ENCODE data around the gene UBE2L3. TPM values are rescaled to one million over a fixed set of nuclear protein-coding genes. Genes with fewer than 3 reads are reported as not detected.
"Not testable (repeated sequence)": the region's sequence is repeated elsewhere in the genome, so short reads cannot be mapped to it uniquely, and the experiment has no call there.

UBE2L3 gene
- total RNA-seq, 2 experiments from 2014 or later = 57.3 to 75.5 TPM

GRCh38 chr22:21573750-21574494 is 6.4 kb downstream of the UBE2L3 start:
- intact Hi-C loops (cut with DNase I, micrococcal nuclease) = no loop called here
- Mint-ChIP-seq H3K4me3 (no peak overlapping the region), H3K36me3 (ENCODE audit: low read depth) (peaks cover 28% of the 10 kb centered on the region), H3K9me3 (ENCODE audit: low read depth) (no peaks in the 10 kb centered on the region), H3K4me1 (peaks cover 75% of the 10 kb centered on the region), H3K27me3 (no peaks in the 10 kb centered on the region), H3K27ac (peak overlapping the region; percentile 48)
- ChIA-PET POLR2A (no interaction called here), CTCF (interaction anchor here (1.1 to 2.8 kb wide), 5 partner anchors 15 to 73 kb away, joined by 3 to 9 read pairs (median 5); no protein-coding TSS in a partner anchor)
- DNase-seq (no peak), ATAC-seq (no peak)

- H3K27me3 Mint-ChIP-seq = no peaks in the 10 kb centered on the region
- intact Hi-C loops (cut with DNase I, micrococcal nuclease) = no loop called here
- H3K27ac Mint-ChIP-seq = no peak overlapping the region
- H3K4me1 Mint-ChIP-seq = peaks cover 55% of the 10 kb centered on the region
- DNase-seq = no peak
- no peaks in the 10 kb centered on the region for H3K9me3 Mint-ChIP-seq (ENCODE audit: low read depth)
- peaks cover 12% of the 10 kb centered on the region for H3K36me3 Mint-ChIP-seq (ENCODE audit: low read depth)
- ATAC-seq = no peak
- CTCF ChIA-PET = interaction anchor here (0.7 to 1.9 kb wide), 5 partner anchors 8 to 288 kb away, joined by 3 to 6 read pairs (median 4); no protein-coding TSS in a partner anchor
- no peak overlapping the region for H3K4me3 Mint-ChIP-seq
- POLR2A ChIA-PET = interaction anchor here (0.9 kb wide), 1 partner anchor 8 kb away, joined by 4 read pairs; no protein-coding TSS in a partner anchor
These were observed 11.9 kb downstream of the UBE2L3 start for GRCh38 chr22:21579474-21579851.

GRCh38 chr22:21580623-21581007 is 13.1 kb downstream of the UBE2L3 start:
- peaks cover 16% of the 10 kb centered on the region for H3K36me3 Mint-ChIP-seq (ENCODE audit: low read depth)
- H3K27ac Mint-ChIP-seq; CTCF ChIA-PET; H3K9me3 Mint-ChIP-seq (ENCODE audit: low read depth); ATAC-seq; H3K27me3 Mint-ChIP-seq; DNase-seq; H3K4me3 Mint-ChIP-seq; POLR2A ChIA-PET: not testable (repeated sequence)
- intact Hi-C loops (cut with DNase I, micrococcal nuclease) = loop anchor here in 1 of 2 experiments (10.0 kb wide), 1 partner anchor 284 kb away; the partner anchor contains the start of gene MAPK1
- peaks cover 61% of the 10 kb centered on the region for H3K4me1 Mint-ChIP-seq

- DNase-seq; H3K27me3 Mint-ChIP-seq; H3K27ac Mint-ChIP-seq; H3K9me3 Mint-ChIP-seq (ENCODE audit: low read depth); POLR2A ChIA-PET; CTCF ChIA-PET; ATAC-seq; H3K4me3 Mint-ChIP-seq: not testable (repeated sequence)
- Mint-ChIP-seq H3K4me1 (peaks cover 60% of the 10 kb centered on the region), H3K36me3 (ENCODE audit: low read depth) (peaks cover 18% of the 10 kb centered on the region)
- intact Hi-C loops (cut with DNase I, micrococcal nuclease) = loop anchor here in 1 of 2 experiments (10.0 kb wide), 1 partner anchor 284 kb away; the partner anchor contains the start of gene MAPK1
These were observed 13.6 kb downstream of the UBE2L3 start for GRCh38 chr22:21581009-21581713.

- no peaks in the 10 kb centered on the region for H3K27me3 Mint-ChIP-seq
- intact Hi-C loops (cut with DNase I, micrococcal nuclease) = loop anchor here in 1 of 2 experiments (10.0 kb wide), 1 partner anchor 282 kb away; the partner anchor contains the start of gene MAPK1
- peak overlapping the region; percentile 80 for H3K27ac Mint-ChIP-seq
- ATAC-seq (peak; percentile 34), DNase-seq (no peak)
- no peak overlapping the region for H3K4me3 Mint-ChIP-seq
- POLR2A ChIA-PET = no interaction called here
- H3K36me3 Mint-ChIP-seq (ENCODE audit: low read depth) = peaks cover 11% of the 10 kb centered on the region
- no peaks in the 10 kb centered on the region for H3K9me3 Mint-ChIP-seq (ENCODE audit: low read depth)
- CTCF ChIA-PET = interaction anchor here (1.1 kb wide), 1 partner anchor 10 kb away, joined by 3 read pairs; no protein-coding TSS in a partner anchor
- H3K4me1 Mint-ChIP-seq = peaks cover 64% of the 10 kb centered on the region
These were observed 15.6 kb downstream of the UBE2L3 start for GRCh38 chr22:21582801-21583740.

GRCh38 chr22:21585389-21585788 is 17.9 kb downstream of the UBE2L3 start:
- intact Hi-C loops (cut with DNase I, micrococcal nuclease) = loop anchor here (5.0 to 10.0 kb wide), 4 partner anchors 42 to 1468 kb away; partner anchors contain the start of genes MAPK1 (in 1 of the 2), RANBP1 (in 1 of the 2), SDF2L1 (in 1 of the 2) and TRMT2A (in 1 of the 2)
- no peak for DNase-seq
- CTCF ChIA-PET = interaction anchor here (0.7 to 1.3 kb wide), 2 partner anchors 10 to 1071 kb away, joined by 3 read pairs; no protein-coding TSS in a partner anchor
- peaks cover 15% of the 10 kb centered on the region for H3K36me3 Mint-ChIP-seq (ENCODE audit: low read depth)
- no peak for ATAC-seq
- no peak overlapping the region for H3K27ac Mint-ChIP-seq
- peaks cover 62% of the 10 kb centered on the region for H3K4me1 Mint-ChIP-seq
- POLR2A ChIA-PET = no interaction called here
- no peak overlapping the region for H3K4me3 Mint-ChIP-seq
- no peaks in the 10 kb centered on the region for H3K27me3 Mint-ChIP-seq
- no peaks in the 10 kb centered on the region for H3K9me3 Mint-ChIP-seq (ENCODE audit: low read depth)

GRCh38 chr22:21587803-21588611 is 20.5 kb downstream of the UBE2L3 start:
- POLR2A ChIA-PET = interaction anchor here (0.6 to 1.3 kb wide), 7 partner anchors 9 to 664 kb away, joined by 3 to 5 read pairs (median 4); partner anchors contain the start of gene YDJC

GRCh38 chr22:21589396-21589795 is 21.9 kb downstream of the UBE2L3 start:
- peak overlapping the region; percentile 44 for H3K27ac Mint-ChIP-seq
- H3K4me1 Mint-ChIP-seq = peaks cover 75% of the 10 kb centered on the region
- ChIA-PET CTCF (interaction anchor here (2.2 kb wide), 1 partner anchor 15 kb away, joined by 8 read pairs; no protein-coding TSS in a partner anchor), POLR2A (no interaction called here)
- peaks cover 34% of the 10 kb centered on the region for H3K36me3 Mint-ChIP-seq (ENCODE audit: low read depth)
- ATAC-seq (no peak), DNase-seq (no peak)
- H3K4me3 Mint-ChIP-seq = no peak overlapping the region
- no peaks in the 10 kb centered on the region for H3K9me3 Mint-ChIP-seq (ENCODE audit: low read depth)
- no peaks in the 10 kb centered on the region for H3K27me3 Mint-ChIP-seq
- intact Hi-C loops (cut with DNase I, micrococcal nuclease) = loop anchor here (2.0 to 10.0 kb wide), 5 partner anchors 38 to 1472 kb away; partner anchors contain the start of genes MAPK1 (in 1 of the 2), RANBP1 (in 1 of the 2), SDF2L1 (in 1 of the 2) and TRMT2A (in 1 of the 2)

More at GRCh38 chr22:21587803-21588611, 20.5 kb downstream of the UBE2L3 start:
- peak; percentile 97 for ATAC-seq
- peak overlapping the region; percentile 12 for H3K4me3 Mint-ChIP-seq
- peak overlapping the region; percentile 88 for H3K27ac Mint-ChIP-seq
- peak; percentile 79 for DNase-seq
- CTCF ChIA-PET = interaction anchor here (0.8 to 2.2 kb wide), 9 partner anchors 8 to 43 kb away, joined by 3 to 8 read pairs (median 5); no protein-coding TSS in a partner anchor
- intact Hi-C loops (cut with DNase I, micrococcal nuclease) = loop anchor here (1.0 to 10.0 kb wide), 7 partner anchors 17 to 1471 kb away; partner anchors contain the start of genes MAPK1 (in 1 of the 2), RANBP1 (in 1 of the 2), SDF2L1 (in 1 of the 2) and TRMT2A (in 1 of the 2)
- H3K27me3 Mint-ChIP-seq = no peaks in the 10 kb centered on the region
- H3K36me3 Mint-ChIP-seq (ENCODE audit: low read depth) = peaks cover 21% of the 10 kb centered on the region
- H3K9me3 Mint-ChIP-seq (ENCODE audit: low read depth) = no peaks in the 10 kb centered on the region
- peaks cover 69% of the 10 kb centered on the region for H3K4me1 Mint-ChIP-seq

GRCh38 chr22:21590809-21591641 is 23.5 kb downstream of the UBE2L3 start:
- POLR2A ChIA-PET = no interaction called here

More at GRCh38 chr22:21590809-21591641, 23.5 kb downstream of the UBE2L3 start:
- CTCF ChIA-PET = no interaction called here
- DNase-seq = no peak
- no peak for ATAC-seq
- Mint-ChIP-seq H3K27ac (peak overlapping the region; percentile 41), H3K36me3 (ENCODE audit: low read depth) (peaks cover 43% of the 10 kb centered on the region), H3K4me1 (peaks cover 61% of the 10 kb centered on the region), H3K27me3 (no peaks in the 10 kb centered on the region), H3K4me3 (no peak overlapping the region), H3K9me3 (ENCODE audit: low read depth) (no peaks in the 10 kb centered on the region)
- intact Hi-C loops (cut with DNase I, micrococcal nuclease) = no loop called here

Measured in activated CD4-positive, alpha-beta T cell treated with anti-CD3 and anti-CD28 coated beads for 36 hours (primary cell).